Esophagus squamous epithelium (tissue), 5 donors: Measurements from ENCODE around the gene ANO3. TPM values are rescaled to one million over a fixed set of nuclear protein-coding genes. Genes with fewer than 3 reads are reported as not detected.

ENCODE experiments used
- DNase-seq: peaks from one replicate; lab custom pipeline; 2025; lab: John Stamatoyannopoulos, UW
- H3K27ac ChIP-seq, 4 donors: fragments of 200-600 bp; sonication (generic); one replicate each; pipeline ENCODE4 v1.5.1; 2016 to 2019; ENCODE audit warnings: mild to moderate bottlenecking in 1 of 4
- H3K27me3 ChIP-seq, 4 donors: fragments of 200-600 bp; sonication (generic); 1 replicate in 3 of 4; 2 replicates in 1 of 4; pipeline versions ENCODE4 v1.5.1 to v1.6.0; 2017 to 2021; ENCODE audit warnings: antibody characterized with exemption in 1 of 4
- H3K36me3 ChIP-seq, 3 donors: fragments of 200-600 bp; sonication (generic); one replicate each; pipeline ENCODE4 v1.5.1; 2016 to 2019
- H3K4me1 ChIP-seq, 3 donors: fragments of 200-600 bp; sonication (generic); one replicate each; pipeline ENCODE4 v1.5.1; 2017 to 2019
- H3K4me3 ChIP-seq, 4 donors: fragments of 200-600 bp; sonication (generic); 1 replicate in 3 of 4; 2 replicates in 1 of 4; pipeline ENCODE4 v1.5.1; 2016 to 2019; ENCODE audit warnings: mild to moderate bottlenecking in 2 of 4, moderate library complexity in 1 of 4
- H3K9me3 ChIP-seq, 3 donors: fragments of 200-600 bp; sonication (generic); one replicate each; pipeline ENCODE4 v1.5.1; 2016 to 2019
- CTCF ChIP-seq, 6 experiments: fragments of 450-650 bp in 4 of 6; fragments of 200-600 bp in 2 of 6; sonication (generic) in 2 of 6; IDR thresholded peaks; one replicate each; pipeline ENCODE4 v1.5.1; 2016 to 2019; ENCODE audit warnings: antibody characterized with exemption in 6 of 6, mild to moderate bottlenecking in 4 of 6, moderate library complexity in 4 of 6
- POLR2A ChIP-seq, 4 donors: fragments of 450-650 bp; IDR thresholded peaks; one replicate each; pipeline ENCODE4 v1.6.1; 2017; ENCODE audit warnings: antibody characterized with exemption in 4 of 4, mild to moderate bottlenecking in 4 of 4, moderate library complexity in 3 of 4
- WGBS, 2 donors: methylation state at CpG; one replicate each; pipeline ENCODE4 v1.1.5; 2018; 5-methylcytosine and 5-hydroxymethylcytosine counted together
- intact Hi-C: fragments of 100-400 bp; cut with DNase I; formaldehyde crosslinking; loops from one replicate; pipeline ENCODE4 v1.15.0; 2022
- total RNA-seq, 4 donors: library from RNA; depleted of rRNA; stranded (reverse); fragments of >200 nt; gene quantifications; one replicate each; pipeline ENCODE4 v1.1.0, GENCODE V29; 2016
- donor health status: DM: yes; HTN: yes; CAD: no.

The ANO3 gene
- total RNA-seq, 4 donors from 2014 or later: not detected

DNA sequence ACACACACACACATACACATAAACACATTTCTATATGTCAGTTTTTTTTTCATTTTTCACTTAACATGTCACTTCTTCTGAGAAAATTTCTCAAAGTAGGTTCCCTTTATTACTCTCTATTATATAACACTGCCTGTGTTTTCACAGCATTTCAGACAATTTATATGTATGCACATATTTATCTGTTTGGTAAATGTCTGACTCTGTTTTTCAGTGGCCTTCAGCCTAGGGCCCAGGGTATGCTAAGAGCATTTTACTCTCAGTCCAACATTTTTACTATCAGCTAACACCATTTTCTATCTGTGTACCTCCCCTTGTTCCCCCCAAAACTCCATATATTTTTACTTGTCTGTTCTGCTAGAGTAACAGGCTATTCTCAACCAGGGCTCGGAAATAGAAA lies 92.3 kb downstream of the ANO3 start:
- Histone ChIP-seq H3K36me3 (no peaks in the 10 kb centered on the region), H3K4me3 (no peak overlapping the region), H3K27ac (no peak overlapping the region), H3K9me3 (no peaks in the 10 kb centered on the region), H3K4me1 (no peaks in the 10 kb centered on the region), H3K27me3 (no peaks in the 10 kb centered on the region)
- 0 to 31% methylated on average over 1 of the region's 1 CpG for WGBS, 2 donors
- intact Hi-C loops: no loop called here
- DNase-seq: no peak
- no peak for TF ChIP-seq POLR2A (IDR thresholded peaks at IDR 0.05)
- no peak for TF ChIP-seq CTCF (IDR thresholded peaks at IDR 0.05)

- TF ChIP-seq CTCF (IDR thresholded peaks at IDR 0.05) (no peak), POLR2A (IDR thresholded peaks at IDR 0.05) (no peak)
- Histone ChIP-seq H3K9me3 (no peaks in the 10 kb centered on the region), H3K27ac (no peak overlapping the region), H3K4me1 (no peaks in the 10 kb centered on the region), H3K4me3 (no peak overlapping the region), H3K36me3 (no peaks in the 10 kb centered on the region), H3K27me3 (peaks cover 0 to 10% (median 0%) of the 10 kb centered on the region in 4 donors)
- 61 to 85% methylated on average over 5 of the region's 5 CpGs for WGBS, 2 donors
- DNase-seq: no peak
- intact Hi-C loops: no loop called here
These were observed 107.9 kb downstream of the ANO3 start for GRCh38 chr11:26439854-26440253.

DNA sequence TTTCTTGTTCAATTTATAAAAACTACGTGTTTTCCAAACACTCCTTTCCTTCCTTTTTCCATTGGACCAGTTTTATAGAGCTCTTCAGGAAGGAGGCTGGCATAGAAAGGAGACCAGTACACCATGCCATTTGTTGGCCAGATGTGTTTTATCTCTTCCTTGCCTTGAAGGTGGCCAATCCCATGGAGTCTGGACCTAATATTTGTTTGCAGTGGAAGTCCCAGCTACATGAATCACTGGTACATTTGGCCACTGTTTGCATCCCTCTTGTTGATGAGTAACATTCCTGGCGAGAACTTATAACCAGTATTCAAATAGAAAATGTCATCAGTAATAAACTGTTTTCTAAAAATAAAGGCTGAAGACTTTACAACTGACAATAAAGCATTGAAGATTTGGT lies 110.2 kb downstream of the ANO3 start:
- intact Hi-C loops: no loop called here
- 51 to 63% methylated on average over 2 of the region's 2 CpGs for WGBS, 2 donors
- DNase-seq: no peak
- no peaks in the 10 kb centered on the region for H3K9me3 ChIP-seq
- no peak overlapping the region for H3K4me3 ChIP-seq
- TF ChIP-seq CTCF (IDR thresholded peaks at IDR 0.05) (no peak), POLR2A (IDR thresholded peaks at IDR 0.05) (no peak)
- no peaks in the 10 kb centered on the region for H3K27me3 ChIP-seq
- H3K36me3 ChIP-seq: no peaks in the 10 kb centered on the region
- no peaks in the 10 kb centered on the region for H3K4me1 ChIP-seq
- H3K27ac ChIP-seq: no peak overlapping the region

DNA sequence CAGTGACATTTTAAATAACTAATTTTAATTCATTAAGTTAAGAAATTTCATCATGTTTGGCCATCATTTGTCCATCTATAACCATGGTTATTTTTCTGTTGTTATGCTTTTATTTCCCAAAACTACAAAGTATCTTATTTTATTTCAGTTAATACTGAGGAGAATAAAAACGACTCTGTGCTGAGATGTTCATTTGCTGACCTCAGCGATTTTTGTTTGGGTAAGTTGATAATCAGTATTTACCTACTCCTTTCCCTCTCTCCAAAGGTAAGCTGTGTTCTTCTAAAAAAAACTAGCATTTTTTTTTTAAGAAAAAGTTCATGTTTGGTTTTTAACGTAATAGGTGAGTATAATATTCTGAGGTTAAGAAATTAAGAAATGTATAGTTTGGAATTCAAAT lies 111.7 kb downstream of the ANO3 start:
- H3K4me3 ChIP-seq: no peak overlapping the region
- 23 to 63% methylated on average over 3 of the region's 3 CpGs for WGBS, 2 donors

DNA sequence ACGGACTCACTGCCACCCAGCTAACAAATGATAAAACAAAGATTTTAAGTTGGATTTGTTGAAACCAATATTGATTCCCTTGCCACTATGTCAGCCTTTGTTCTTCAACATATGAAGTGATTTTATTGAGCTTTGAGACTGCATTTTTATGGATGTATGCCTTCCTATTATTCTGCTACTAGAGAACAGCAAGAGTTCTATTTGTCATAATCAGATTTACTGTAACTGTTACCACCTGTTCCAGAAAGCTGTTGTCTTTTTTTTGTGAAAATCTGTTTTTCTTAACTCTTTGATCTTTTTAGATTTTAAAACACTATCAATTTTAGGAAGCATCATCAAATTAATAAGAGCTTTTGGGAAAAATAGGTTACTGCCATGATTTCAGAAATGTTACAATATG lies 125.7 kb downstream of the ANO3 start:
- Histone ChIP-seq H3K4me3 (no peak overlapping the region), H3K36me3 (no peaks in the 10 kb centered on the region), H3K9me3 (no peaks in the 10 kb centered on the region), H3K27ac (no peak overlapping the region), H3K27me3 (no peaks in the 10 kb centered on the region), H3K4me1 (no peaks in the 10 kb centered on the region)
- 89 to 92% methylated on average over 1 of the region's 1 CpG for WGBS, 2 donors
- intact Hi-C loops: no loop called here
- DNase-seq: no peak
- TF ChIP-seq CTCF (IDR thresholded peaks at IDR 0.05): no peak
- TF ChIP-seq POLR2A (IDR thresholded peaks at IDR 0.05): no peak

More for the DNA sequence above, 111.7 kb downstream of the ANO3 start:
- intact Hi-C loops: no loop called here
- Histone ChIP-seq H3K27me3 (no peaks in the 10 kb centered on the region), H3K27ac (no peak overlapping the region), H3K9me3 (no peaks in the 10 kb centered on the region), H3K36me3 (no peaks in the 10 kb centered on the region), H3K4me1 (no peaks in the 10 kb centered on the region)
- no peak for TF ChIP-seq POLR2A (IDR thresholded peaks at IDR 0.05)
- TF ChIP-seq CTCF (IDR thresholded peaks at IDR 0.05): no peak
- DNase-seq: no peak
